Stimulated activated CD8-positive, alpha-beta memory T cell treated with anti-CD3 and anti-CD28 coated beads, Interleukin-12 subunit alpha, Interleukin-12 subunit beta, amount 100 ng/mL, for 24 hours (primary cell): ENCODE results near the gene MOB3A.
"Not testable (repeated sequence)": the region's sequence is repeated elsewhere in the genome, so short reads cannot be mapped to it uniquely, and the experiment has no call there.

Experiments
- DNase-seq: peaks from one replicate; pipeline ENCODE4 v3.0.0-alpha.2; 2020; ENCODE audit errors: extremely low read depth

Gene MOB3A

GRCh38 chr19:2034253-2034652, 61.9 kb downstream of the MOB3A start:
- DNase-seq, result not testable (repeated sequence)

GRCh38 chr19:2033825-2034159, 62.3 kb downstream of the MOB3A start:
- no peak for DNase-seq

- no peak for DNase-seq
Measured at GRCh38 chr19:2033115-2033824, 62.9 kb downstream of the MOB3A start.

- no peak for DNase-seq
Measured at GRCh38 chr19:2032296-2032941, 63.7 kb downstream of the MOB3A start.

- DNase-seq, result no peak
Measured at GRCh38 chr19:2027361-2027760, 68.8 kb downstream of the MOB3A start.

- DNase-seq, result no peak
Measured at GRCh38 chr19:2026770-2027169, 69.4 kb downstream of the MOB3A start.

GRCh38 chr19:2022289-2022688, 73.8 kb downstream of the MOB3A start:
- DNase-seq, result no peak

- no peak for DNase-seq
Measured at GRCh38 chr19:2021453-2022140, 74.5 kb downstream of the MOB3A start.
